Nephron progenitor cell (in vitro differentiated cells): ENCODE data around the gene ZNF521.

ENCODE experiments used
- DNase-seq: peaks from one replicate; pipeline ENCODE4 v3.0.0; 2021
- H3K27ac Mint-ChIP-seq: 2 replicates; pipeline ENCODE4 v1.8.0; 2021; ENCODE audit warnings: mild to moderate bottlenecking, moderate library complexity, mixed read lengths
- H3K27me3 Mint-ChIP-seq: 2 replicates; pipeline ENCODE4 v1.8.0; 2021; ENCODE audit warnings: mild to moderate bottlenecking, low read depth, mixed read lengths; ENCODE audit not compliant: poor library complexity
- H3K36me3 Mint-ChIP-seq: 2 replicates; pipeline ENCODE4 v1.8.0; 2021; ENCODE audit warnings: low read depth, mixed read lengths
- H3K4me1 Mint-ChIP-seq: 2 replicates; pipeline ENCODE4 v1.8.0; 2021; ENCODE audit warnings: mixed read lengths
- H3K4me3 Mint-ChIP-seq: 2 replicates; pipeline ENCODE4 v1.8.0; 2021; ENCODE audit warnings: mild to moderate bottlenecking, moderate library complexity, mixed read lengths
- H3K9me3 Mint-ChIP-seq: 2 replicates; pipeline ENCODE4 v1.8.0; 2021; ENCODE audit warnings: mild to moderate bottlenecking, moderate library complexity, mixed read lengths
- TF ChIP-seq, protein P1 (sequence below): fragments of 200-600 bp; sonication (generic); IDR thresholded peaks from 2 replicates; pipeline ENCODE4 v1.5.0; 2021; ENCODE audit warnings: antibody characterized with exemption

Gene ZNF521

DNA sequence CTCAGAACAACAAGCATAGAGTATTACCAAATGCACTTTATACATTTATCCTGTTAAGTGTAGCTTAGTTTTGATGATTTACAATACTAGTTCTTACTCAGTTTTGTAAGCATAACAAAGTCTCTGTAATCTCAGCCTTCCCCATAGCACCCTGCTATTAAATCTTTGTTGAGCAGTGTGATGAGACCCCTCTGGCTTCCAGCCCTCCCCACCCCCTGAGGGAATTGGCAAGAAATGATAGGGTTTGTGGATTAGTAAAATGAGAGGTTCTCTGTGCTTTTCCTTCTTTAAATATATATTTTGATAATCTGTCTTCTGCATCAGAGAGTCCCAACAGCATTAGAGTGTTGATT is 37.2 kb downstream of the ZNF521 start:
- peak overlapping the region; percentile 79 for H3K27ac Mint-ChIP-seq
- H3K27me3 Mint-ChIP-seq = no peaks in the 10 kb centered on the region
- H3K4me1 Mint-ChIP-seq = peaks cover 66% of the 10 kb centered on the region
- no peak for DNase-seq
- peaks cover 46% of the 10 kb centered on the region for H3K36me3 Mint-ChIP-seq
- no peak overlapping the region for H3K4me3 Mint-ChIP-seq
- peaks cover 8% of the 10 kb centered on the region for H3K9me3 Mint-ChIP-seq
- TF ChIP-seq, protein P1, sequence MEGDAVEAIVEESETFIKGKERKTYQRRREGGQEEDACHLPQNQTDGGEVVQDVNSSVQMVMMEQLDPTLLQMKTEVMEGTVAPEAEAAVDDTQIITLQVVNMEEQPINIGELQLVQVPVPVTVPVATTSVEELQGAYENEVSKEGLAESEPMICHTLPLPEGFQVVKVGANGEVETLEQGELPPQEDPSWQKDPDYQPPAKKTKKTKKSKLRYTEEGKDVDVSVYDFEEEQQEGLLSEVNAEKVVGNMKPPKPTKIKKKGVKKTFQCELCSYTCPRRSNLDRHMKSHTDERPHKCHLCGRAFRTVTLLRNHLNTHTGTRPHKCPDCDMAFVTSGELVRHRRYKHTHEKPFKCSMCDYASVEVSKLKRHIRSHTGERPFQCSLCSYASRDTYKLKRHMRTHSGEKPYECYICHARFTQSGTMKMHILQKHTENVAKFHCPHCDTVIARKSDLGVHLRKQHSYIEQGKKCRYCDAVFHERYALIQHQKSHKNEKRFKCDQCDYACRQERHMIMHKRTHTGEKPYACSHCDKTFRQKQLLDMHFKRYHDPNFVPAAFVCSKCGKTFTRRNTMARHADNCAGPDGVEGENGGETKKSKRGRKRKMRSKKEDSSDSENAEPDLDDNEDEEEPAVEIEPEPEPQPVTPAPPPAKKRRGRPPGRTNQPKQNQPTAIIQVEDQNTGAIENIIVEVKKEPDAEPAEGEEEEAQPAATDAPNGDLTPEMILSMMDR = no peak

DNA sequence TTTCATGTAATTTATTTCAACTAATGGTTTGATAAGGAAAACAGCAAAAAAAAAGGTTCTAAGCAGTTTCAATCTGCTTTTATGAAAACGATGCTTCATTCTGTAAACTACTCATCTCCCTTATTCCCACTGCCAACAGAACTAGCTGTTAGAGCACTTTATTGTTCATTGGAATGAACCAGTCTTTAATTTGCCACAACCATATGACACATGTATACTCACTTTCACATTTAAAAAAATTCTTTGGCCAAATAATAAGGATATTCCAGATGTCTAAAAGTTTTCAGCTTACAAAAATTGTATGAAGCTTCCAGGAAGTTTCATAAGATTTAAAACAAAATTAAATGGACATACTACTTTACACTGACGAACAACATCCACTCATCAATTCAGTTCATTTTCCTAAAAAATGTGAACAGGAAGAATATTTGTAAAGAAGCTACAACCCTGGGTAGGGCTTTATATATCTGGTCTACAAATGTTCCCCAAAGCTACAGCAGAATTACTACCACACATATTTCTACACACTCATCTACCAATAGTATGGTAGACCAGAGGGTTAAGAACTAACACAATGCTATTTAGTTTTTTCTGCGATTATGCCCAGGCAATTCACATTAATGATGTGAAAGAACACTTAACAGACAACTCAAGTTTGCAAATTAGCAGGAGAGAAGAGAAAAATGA is 37.7 kb downstream of the ZNF521 start:
- H3K27ac Mint-ChIP-seq = no peak overlapping the region
- H3K36me3 Mint-ChIP-seq = peaks cover 41% of the 10 kb centered on the region
- H3K4me3 Mint-ChIP-seq = no peak overlapping the region
- no peak for DNase-seq
- H3K9me3 Mint-ChIP-seq = peaks cover 5% of the 10 kb centered on the region
- no peaks in the 10 kb centered on the region for H3K27me3 Mint-ChIP-seq
- TF ChIP-seq, protein P1 = no peak
- peaks cover 67% of the 10 kb centered on the region for H3K4me1 Mint-ChIP-seq

DNA sequence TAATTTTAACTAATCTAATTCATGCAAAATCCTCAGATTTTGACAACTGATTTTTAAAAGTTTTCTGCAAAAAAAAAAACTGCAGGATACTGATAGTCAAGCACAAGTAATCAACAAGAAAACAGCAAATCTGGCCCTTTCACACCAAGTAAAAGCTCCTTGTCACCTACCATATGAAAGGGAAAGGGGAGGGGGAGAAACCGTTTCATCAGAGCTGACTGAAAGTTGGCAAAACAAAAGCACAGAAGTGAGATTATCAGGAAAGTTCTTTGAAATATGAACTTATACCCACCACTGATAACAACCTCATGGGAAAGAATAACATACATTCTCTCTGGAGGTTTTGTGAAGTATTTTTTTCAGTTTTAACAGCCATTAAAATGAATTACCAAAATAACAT is 38.7 kb downstream of the ZNF521 start:
- Mint-ChIP-seq H3K27ac (peak overlapping the region; percentile 48), H3K9me3 (no peaks in the 10 kb centered on the region), H3K27me3 (no peaks in the 10 kb centered on the region), H3K36me3 (peaks cover 41% of the 10 kb centered on the region), H3K4me3 (no peak overlapping the region), H3K4me1 (peaks cover 74% of the 10 kb centered on the region)
- no peak for DNase-seq
- TF ChIP-seq, protein P1 = no peak

DNA sequence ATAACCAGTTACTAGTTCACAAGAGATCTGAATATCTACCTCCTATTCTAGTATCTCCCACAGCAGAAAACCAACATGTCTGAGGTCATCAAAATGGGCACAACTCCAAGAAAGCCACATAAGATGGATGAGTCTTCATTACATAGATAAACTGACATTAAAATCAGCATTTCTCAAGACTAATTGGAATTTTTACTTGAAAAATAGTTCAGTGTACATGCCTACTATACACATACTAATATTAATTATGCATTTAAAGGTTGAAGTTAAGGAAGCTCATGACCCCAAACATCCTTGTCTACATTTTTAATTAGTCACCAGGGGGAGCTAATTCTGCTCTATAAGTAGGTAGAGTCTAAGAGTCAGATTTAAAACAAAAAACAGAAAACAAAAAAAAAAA is 41.9 kb downstream of the ZNF521 start:
- TF ChIP-seq, protein P1 = no peak
- no peak for DNase-seq
- H3K27ac Mint-ChIP-seq = no peak overlapping the region
- H3K36me3 Mint-ChIP-seq = peaks cover 24% of the 10 kb centered on the region
- no peaks in the 10 kb centered on the region for H3K9me3 Mint-ChIP-seq
- peaks cover 66% of the 10 kb centered on the region for H3K4me1 Mint-ChIP-seq
- no peak overlapping the region for H3K4me3 Mint-ChIP-seq
- H3K27me3 Mint-ChIP-seq = no peaks in the 10 kb centered on the region

DNA sequence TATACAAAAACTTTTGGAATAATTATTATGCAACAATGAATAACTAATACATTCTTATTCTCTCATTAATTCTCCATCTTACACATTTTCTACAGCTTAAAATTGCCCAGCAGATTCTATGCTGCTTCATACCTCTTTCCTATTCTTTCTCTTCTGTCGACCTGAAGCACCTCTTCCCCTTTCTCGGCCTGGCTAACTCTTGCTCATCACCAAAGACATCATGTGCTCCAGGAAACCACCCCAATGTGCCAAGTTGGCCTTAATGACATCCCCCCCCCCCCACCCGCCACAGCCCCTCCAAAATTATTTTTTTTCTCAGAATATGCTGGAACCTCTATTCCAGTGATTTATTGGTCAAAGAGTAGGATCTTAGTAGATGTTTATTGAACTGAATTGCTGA is 43.6 kb downstream of the ZNF521 start:
- H3K4me1 Mint-ChIP-seq = peaks cover 49% of the 10 kb centered on the region
- no peaks in the 10 kb centered on the region for H3K27me3 Mint-ChIP-seq
- no peak for DNase-seq
- H3K27ac Mint-ChIP-seq = no peak overlapping the region
- TF ChIP-seq, protein P1 = no peak
- H3K4me3 Mint-ChIP-seq = no peak overlapping the region
- H3K9me3 Mint-ChIP-seq = no peaks in the 10 kb centered on the region
- H3K36me3 Mint-ChIP-seq = peaks cover 37% of the 10 kb centered on the region

DNA sequence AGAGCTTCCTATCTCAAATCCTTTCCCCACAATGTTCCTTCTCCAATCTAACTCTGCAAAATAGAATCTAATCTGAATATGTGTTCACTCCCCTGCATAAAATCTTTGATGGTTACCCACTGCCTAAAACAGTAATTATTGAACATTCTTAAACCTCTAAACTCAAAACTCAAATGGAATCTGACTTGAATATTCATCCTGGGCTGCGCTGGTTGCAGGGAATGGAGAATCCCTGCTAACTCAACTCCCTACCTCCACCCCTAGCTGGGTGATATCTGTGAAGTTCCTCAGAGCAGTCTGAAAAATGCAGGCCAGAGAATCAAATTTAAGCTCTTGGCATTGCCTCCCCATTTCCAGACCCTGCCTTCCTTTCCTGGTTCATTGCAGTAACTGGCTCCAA is 44.8 kb downstream of the ZNF521 start:
- Mint-ChIP-seq H3K9me3 (no peaks in the 10 kb centered on the region), H3K27ac (no peak overlapping the region), H3K27me3 (no peaks in the 10 kb centered on the region), H3K36me3 (peaks cover 45% of the 10 kb centered on the region), H3K4me3 (no peak overlapping the region), H3K4me1 (peaks cover 41% of the 10 kb centered on the region)
- TF ChIP-seq, protein P1 = no peak
- DNase-seq = no peak
